DMS53 treated with DMSO at 0.1 percent for 48 hours (cell line): ENCODE data around the gene ASB4.

Source experiments
- DNase-seq: peaks from one replicate; lab custom pipeline; 2025; ENCODE audit not compliant: unreplicated experiment; lab: John Stamatoyannopoulos, UW

The ASB4 gene

GRCh38 chr7:95525503-95525902 is 39.8 kb downstream of the ASB4 start:
- no peak for DNase-seq

DNA sequence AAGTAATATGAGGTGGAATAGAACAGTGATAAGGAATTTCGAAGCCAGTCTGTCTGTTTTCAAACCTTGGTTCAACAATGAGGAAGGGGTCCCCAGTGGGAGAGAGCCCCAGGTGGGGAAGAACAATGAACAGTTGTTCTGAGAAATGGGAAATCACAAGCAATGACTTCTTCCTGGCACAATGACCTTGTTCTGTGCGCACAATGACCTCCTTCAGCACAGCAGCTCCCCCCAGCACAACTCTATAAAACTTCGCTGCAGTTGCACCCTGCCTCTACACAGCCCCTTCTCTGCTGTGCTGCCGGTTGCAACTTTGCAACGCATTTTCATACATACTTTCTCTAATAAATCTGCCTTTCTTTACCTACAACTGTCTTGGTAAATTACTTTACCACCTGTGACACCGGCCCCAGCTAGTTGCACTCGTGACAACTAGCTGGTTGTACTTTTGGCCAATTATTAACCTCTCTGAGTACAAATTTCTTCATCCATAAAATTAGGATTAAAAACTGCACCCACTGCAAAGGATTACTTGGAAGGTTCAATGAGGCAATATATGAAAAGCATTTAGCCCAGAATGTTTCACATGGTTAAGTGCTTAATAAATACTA is 40.5 kb downstream of the ASB4 start:
- no peak for DNase-seq

DNA sequence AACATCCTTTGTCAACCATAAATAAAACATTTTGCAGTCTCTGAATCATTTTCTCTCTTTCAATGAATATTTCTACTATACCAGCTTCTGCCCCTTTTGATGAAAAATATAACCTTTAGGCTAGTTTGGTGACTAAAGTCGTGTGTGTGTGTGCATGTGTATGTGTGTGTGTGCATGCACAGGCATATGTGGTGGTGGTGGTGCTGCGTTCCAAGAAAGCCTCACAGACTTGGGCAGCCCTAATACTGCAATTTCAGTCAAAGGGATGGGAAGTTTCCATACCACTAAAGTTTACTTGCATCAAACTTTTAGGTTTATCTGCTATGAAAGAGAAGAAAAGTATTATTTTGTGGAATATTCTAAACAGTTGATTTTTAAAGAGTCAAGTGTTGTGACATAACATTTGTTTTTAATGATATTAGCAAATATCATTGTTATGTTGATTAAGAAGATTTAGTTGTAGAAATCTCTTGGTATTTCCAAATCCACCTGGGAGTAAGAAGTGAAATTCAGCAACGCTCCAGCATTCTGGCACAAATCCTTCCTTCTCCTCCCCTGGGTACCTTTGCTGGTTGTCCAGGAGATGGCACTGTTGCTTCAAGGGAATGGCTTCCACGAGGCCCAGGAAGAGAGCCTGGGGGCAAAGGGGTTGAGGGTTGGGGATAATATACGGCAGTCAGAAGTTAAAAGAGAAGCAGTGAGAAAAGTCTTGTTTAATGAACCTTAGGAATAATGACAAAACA is 41.5 kb downstream of the ASB4 start:
- peak; percentile 82 for DNase-seq

GRCh38 chr7:95527776-95528250 is 42.1 kb downstream of the ASB4 start:
- DNase-seq = no peak

DNA sequence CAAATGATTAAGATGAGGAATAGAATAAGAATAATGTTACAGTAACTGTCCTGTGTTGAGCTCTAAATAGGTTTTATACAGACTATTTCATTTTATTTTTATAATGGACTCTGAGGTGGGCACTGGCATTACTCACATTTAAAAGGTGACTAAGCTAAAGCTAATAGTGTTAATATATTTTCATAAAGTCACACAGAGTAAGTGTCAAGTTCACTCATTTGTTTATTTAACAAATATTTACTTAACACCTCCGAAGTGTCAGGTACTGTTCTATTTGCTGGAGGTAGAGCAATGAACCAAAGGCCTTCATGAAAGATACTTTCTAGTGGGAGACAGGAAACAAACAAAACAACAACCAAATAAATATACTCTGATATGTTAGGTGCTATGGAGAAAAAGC is 44.0 kb downstream of the ASB4 start:
- peak; percentile 93 for DNase-seq

DNA sequence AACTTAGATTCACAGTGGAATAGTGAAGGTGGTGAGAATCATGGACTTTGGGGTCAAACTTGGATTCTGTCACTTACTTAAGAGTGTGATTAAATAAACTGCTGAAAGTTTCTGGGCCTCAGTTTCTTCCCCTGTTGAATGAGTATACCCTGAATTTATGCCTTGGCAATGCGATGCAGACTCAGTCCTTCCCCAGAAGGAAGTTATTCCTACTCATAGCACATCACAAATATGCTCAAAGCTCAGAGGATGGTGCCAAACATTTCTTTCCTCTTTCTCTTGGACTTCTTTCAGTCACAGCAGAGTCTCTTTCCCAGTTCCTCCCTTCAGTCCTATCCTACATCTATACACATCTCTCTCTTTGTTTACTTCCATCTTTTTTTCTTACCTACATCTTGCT is 45.1 kb downstream of the ASB4 start:
- no peak for DNase-seq

GRCh38 chr7:95531605-95532219 is 46.0 kb downstream of the ASB4 start:
- DNase-seq = no peak

DNA sequence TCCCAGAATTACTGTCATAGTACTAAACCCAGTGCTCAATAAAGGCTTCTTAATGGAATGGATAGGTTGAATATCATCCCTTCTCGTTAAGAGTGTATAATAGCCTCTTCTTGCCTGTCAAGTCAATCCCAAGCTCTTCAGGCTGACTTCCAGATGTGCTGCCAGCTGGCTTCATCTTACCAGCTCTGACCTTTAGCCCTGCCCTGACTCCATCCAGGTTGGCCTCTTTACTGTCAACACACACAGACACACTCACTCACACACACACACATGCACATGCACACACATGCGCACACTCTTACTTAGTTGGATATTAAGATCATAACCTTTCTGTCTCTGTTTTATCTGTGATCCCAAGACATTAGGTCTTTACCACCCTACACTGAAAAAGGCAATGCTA is 49.1 kb downstream of the ASB4 start:
- no peak for DNase-seq

DNA sequence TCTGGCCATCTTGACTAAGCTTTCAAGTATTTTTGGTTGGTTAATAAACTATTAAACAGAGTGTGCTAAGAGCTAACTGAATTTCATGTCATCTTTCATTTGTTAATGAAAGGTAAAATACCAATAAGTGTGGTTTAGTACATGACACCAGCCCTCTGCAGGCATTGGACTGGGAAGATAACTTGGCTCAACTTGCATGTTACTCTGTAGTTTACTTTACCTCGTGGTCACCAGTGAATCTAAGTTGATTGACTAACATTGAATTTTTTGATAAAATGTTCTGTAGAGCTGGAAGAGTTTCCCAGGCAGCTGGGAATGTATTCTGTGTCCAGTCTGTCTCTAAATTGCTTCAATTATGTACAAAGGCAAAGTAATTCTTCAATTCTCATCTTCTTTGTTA is 49.9 kb downstream of the ASB4 start:
- DNase-seq = no peak

GRCh38 chr7:95536656-95537311 is 51.0 kb downstream of the ASB4 start:
- no peak for DNase-seq

- DNase-seq = no peak
Observed at GRCh38 chr7:95537468-95537867, 51.7 kb downstream of the ASB4 start.

GRCh38 chr7:95539426-95539825 is 53.7 kb downstream of the ASB4 start:
- no peak for DNase-seq

DNA sequence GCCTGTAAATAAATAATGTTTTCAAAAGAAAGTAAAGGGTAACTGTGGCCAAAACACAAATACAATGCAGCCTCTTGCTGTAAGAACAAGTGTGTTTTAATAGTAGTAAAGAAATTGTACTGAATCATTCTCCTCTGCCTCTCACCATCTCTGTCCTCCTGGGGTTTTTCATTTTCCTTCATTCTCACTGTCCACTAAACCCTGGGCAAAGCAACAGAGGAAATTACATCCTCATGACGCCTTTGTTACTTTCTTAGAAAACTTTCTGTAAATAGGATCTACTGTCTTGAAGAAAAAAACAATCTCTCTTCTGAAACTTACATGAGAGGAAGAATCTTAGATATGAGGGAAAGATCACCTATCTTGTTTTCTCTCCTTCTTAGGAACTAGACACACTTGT is 54.6 kb downstream of the ASB4 start:
- DNase-seq = no peak

DNA sequence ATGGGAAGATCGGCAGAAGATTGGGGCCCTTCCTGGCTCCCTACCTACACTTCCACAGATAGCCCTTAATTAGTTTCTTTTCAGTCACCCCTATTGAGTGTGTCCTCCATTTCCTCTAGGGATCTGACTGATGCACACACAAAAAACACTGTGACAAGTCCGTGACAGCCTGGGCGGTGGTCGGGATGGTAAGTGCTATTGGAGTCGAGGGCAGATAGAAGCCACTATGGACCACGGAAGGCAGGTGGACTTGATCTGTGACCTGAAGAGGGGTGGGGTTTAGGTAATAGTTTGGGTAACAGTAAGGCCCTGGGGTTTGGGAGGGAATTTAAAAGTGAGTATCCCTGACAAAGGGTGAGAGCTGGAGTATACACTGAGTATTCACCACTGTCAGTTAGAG is 57.6 kb downstream of the ASB4 start:
- DNase-seq = no peak

DNA sequence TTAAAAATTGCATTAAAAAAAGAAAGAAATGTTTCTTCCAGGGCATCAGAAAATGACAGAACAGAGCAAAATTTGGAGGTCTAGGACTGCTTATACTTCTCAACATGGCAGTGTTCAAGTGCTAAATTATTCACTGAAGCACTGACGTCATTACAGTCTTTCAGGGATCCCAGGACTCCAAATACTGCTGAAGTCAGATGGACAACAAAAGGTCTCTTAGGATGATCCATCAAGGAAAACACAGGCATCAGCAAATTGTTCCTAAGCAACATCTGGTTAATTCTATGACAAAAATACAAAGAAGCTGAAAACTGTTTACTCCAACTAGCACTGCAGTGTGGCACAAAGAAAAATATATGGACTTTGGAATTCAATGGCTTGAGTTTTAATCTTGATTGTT is 58.4 kb downstream of the ASB4 start:
- no peak for DNase-seq

DNA sequence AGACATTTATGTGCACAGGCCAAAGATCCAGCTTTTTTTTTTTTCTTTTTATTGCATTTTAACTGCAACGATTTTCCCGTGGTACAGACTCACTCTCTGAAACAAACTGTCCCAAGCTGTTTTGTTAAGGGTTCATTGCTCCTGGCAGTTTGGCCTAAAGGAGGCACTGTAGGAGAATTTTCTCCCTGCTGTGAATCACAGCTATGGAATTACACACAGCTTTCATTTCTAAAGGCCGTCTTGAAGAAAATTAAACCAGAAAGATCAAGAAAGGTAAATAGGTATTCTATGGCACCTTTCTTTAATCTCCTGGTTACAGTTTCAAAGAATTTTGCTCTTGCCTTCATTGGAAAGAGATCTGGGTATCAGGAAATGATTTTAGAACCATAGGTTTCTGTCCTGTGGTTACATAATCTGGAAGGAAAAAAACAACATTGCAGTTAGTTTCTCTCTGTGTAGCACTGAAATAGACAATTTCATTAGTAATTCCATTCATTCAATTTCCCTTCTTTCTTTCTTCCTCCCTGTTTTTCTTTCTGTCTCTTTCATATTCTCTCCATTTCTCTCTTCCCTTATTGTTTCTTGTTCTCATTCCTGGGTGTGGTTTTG is 59.4 kb downstream of the ASB4 start:
- DNase-seq = peak; percentile 77

DNA sequence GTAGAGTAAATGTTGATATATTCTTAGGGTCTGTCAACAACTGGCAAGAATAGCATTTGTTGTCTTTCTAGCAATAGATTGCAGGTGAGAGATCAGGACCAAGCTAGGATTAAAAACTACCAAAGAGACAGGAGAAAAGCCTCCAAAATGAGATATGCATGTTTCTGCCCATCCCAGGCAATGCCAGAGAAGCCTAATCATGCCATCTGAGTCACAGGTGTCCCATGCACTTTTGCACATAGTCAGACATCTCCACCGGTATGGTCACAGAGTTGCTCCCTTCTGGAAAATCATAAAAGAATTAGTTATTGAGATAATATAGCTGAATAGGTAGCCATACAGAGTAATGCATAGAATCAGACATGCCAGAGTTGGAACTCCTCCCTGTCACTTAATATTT is 59.9 kb downstream of the ASB4 start:
- no peak for DNase-seq

GRCh38 chr7:95546647-95547046 is 60.9 kb downstream of the ASB4 start:
- no peak for DNase-seq

GRCh38 chr7:95547361-95548348 is 61.9 kb downstream of the ASB4 start:
- DNase-seq = no peak

DNA sequence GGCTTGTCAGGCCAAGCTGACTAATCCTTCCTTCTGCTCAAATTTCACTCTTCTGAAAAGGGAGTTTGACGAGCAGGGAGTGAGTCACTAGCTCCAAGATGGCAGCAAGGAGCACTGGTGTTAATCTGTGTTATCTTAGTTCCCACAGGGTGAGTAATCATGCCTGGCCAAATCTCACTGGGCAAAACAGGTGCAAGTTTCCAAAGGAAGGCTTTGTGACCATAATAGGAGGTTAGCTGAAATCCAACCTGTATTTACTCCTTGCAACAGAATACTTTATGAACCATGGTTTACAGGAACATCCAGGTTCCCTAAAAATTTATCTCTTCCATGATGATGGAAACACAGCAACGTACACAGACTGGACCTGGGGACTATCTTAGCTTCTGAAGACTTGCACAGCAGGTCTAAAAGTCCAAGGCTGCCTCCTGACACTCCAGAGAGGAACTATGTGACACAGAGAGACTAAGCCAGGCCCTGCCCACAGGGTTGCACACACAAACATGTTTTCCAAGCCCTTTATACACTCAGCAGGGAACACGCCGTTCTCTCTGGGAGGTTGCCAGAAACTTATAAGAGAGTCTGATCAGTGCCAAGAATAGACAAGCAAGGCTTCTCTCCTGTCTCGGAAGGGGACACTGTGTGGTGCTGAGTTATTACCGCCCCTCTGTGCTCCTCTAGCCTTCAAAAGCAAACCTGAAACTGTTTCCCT is 64.2 kb downstream of the ASB4 start:
- peak; percentile 56 for DNase-seq
